Epidermal melanocyte (primary cell): ENCODE measurements around the gene ORAI3.
"Not testable (repeated sequence)": the region's sequence is repeated elsewhere in the genome, so short reads cannot be mapped to it uniquely, and the experiment has no call there.

Source experiments
- DNase-seq: peaks from one replicate; pipeline ENCODE4 v3.0.0; 2011; ENCODE audit warnings: low spot score; ENCODE audit not compliant: insufficient read length

The ORAI3 gene

GRCh38 chr16:30923554-30924075 is 25.3 kb upstream of the ORAI3 start, which contains the start of gene FBXL19:
Gene FBXL19, plus strand, starts transcription at chr16:30923572. Its CDS starts 2,183 bp downstream, at chr16:30925755.
- DNase-seq = no peak

DNA sequence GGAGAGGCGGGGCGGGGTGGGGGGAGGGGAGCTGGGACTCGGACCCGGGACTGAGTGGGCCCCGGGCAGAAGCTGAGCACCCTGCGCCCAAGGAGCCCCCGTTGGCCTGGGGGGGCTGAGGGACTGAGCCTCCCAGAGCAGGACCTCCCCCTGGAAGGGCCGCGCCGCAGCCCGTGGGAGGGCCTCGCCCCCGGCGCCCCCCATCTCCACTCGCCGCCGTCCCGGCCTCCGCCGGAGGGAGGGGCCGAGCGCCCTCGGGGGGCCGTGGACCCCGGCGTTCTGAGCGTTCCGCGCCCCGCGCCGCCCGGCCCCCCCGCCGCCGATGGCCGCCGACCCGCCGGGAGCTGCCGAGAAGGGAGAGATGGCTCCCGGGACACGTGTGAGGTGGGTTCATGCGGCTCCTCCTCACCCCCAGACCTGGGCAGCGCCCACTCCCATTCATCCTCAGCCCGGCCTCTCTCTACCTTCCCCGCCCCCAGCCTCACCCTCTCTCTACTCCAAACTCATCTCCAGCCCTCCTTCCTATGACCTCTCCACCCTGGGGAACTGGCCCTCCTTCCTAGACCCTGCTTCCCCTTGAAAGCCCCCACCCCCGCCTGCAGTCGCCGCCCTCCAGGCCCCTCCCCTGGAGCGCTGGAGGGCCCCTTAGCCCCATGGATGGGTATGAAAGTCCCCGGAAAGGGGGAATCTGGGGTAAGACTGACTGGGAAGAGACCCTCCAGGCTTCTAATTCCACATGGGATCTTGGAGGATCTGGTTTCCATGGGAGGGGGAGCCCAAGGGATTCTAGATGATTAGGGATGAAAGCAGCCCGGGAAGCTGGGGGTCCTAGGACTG is 24.6 kb upstream of the ORAI3 start:
- DNase-seq = no peak

- DNase-seq = no peak
Measured at GRCh38 chr16:30924913-30925631, 23.8 kb upstream of the ORAI3 start.

DNA sequence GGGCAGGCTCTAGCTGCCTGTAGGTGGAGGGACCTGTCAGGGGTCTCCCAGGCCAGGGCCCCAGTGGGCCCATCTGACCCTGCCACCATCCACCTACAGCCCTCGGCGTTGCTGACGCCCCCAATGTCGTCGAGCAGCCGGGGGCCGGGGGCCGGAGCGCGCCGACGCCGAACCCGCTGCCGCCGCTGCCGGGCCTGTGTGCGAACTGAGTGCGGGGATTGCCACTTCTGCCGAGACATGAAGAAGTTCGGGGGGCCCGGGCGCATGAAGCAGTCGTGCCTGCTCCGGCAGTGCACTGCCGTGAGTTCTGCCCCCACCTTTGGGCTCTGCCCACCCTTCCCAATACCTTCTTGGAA is 23.3 kb upstream of the ORAI3 start:
- DNase-seq = no peak

- no peak for DNase-seq
Measured at GRCh38 chr16:30925995-30926811, 22.7 kb upstream of the ORAI3 start.

DNA sequence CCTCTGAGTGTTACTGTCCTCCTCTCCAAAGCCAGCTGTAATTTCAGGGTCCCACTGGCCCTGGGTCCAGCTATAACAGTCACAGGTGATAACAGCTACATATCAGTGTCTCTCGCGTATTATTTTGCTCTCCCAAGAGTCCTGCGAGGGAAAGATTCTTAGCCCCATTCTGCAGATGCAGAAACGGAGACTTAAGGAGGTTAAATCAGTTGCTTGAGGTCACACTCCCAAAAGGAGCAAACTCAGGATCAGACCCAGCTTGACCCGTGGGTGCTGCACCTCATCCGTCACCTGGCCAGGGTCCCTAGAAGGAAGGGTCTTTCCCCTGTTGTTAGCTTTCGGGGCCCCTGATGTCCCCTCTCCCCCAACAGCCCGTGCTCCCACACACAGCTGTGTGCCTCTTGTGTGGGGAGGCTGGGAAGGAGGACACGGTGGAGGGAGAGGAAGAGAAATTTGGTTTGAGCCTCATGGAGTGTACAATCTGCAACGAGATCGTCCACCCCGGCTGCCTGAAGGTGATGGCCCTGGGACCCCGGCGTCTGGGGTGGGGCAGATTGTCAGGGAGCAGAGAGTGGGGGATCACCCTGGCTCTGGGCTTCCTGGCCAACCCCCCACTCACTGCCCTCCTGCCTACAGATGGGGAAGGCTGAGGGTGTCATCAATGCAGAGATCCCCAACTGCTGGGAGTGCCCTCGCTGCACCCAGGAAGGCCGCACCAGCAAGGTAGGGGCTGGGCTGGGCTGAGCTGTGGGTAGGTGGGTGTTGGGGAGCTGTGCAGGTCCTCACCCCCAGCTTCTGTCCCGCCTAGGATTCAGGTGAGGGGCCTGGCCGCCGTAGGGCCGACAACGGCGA is 21.7 kb upstream of the ORAI3 start:
- no peak for DNase-seq

- DNase-seq = peak; percentile 55
Measured at GRCh38 chr16:30927789-30928378, 21.0 kb upstream of the ORAI3 start.

DNA sequence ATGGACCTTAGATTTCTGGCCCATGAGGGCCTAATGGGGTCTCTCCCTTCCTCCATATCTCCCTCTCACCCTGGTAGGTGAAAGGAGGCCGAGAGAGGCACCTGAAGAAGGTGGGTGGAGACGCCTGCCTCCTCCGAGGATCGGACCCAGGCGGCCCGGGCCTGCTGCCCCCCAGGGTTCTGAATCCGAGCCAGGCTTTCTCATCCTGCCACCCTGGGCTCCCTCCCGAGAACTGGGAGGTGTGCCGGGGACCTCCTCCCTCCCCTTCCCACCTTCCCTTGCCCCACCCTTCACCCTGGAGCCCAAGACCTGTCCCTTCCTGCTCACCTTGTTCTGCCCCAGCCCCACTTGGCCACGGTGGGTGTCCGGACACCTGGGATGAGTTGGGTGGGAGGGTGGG is 20.5 kb upstream of the ORAI3 start:
- no peak for DNase-seq

DNA sequence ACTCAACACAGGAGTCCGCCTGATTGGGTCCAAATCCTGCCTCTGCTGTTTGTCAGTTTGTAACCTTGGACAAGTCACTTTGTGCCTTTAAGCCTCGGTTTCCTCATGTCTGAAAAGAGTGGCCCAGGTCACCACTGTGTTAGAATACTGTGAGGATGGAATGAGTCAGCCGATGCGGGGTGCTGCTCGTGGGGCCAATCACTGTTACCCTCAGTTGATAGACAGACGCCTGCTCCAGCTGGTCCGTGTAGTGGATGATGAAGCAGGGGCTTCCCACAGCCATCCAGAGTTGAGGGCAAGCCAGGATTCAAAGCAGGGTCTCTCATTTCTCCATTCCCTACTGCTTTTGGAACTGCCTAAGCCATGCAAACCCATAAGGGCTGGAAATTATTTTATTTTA is 19.7 kb upstream of the ORAI3 start:
- no peak for DNase-seq

DNA sequence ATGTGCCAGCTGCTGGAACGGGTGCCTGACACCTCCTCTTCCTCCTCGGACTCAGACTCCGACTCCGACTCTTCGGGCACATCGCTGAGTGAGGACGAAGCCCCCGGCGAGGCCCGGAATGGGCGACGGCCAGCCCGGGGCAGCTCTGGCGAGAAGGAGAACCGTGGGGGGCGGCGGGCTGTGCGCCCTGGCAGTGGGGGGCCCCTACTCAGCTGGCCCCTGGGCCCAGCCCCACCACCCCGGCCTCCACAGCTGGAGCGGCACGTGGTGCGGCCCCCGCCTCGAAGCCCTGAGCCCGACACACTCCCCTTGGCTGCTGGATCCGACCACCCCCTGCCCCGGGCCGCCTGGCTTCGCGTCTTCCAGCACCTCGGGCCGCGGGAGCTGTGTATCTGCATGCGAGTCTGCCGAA is 18.7 kb upstream of the ORAI3 start:
- no peak for DNase-seq

DNA sequence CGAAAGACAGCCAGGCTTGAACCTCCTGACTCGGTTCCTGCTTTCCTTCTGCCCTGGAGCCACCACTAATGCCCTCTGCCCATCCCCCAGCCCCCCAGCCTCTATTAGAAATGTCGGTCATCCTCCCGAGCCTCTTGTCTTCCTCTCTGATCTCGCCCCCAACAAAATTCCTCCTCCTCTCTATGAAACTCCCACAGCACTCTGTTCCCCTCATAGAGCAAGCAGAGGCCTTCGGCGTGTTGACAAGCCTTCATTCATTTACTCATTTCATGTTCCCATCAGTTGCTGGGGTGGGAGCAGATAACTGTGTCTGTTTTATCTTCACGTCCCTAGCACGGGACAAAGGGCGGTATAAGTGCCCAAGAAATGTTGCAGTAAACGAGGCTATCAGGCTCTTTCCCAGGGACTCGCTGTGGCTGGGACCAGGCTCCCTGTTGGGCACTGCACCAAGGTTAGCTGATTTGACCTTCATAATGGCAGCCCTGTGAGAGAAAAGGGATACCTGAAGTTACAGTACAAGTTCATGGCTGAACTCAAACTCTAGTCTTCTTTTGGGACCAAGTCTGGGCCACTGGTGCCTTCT is 17.7 kb upstream of the ORAI3 start:
- no peak for DNase-seq

DNA sequence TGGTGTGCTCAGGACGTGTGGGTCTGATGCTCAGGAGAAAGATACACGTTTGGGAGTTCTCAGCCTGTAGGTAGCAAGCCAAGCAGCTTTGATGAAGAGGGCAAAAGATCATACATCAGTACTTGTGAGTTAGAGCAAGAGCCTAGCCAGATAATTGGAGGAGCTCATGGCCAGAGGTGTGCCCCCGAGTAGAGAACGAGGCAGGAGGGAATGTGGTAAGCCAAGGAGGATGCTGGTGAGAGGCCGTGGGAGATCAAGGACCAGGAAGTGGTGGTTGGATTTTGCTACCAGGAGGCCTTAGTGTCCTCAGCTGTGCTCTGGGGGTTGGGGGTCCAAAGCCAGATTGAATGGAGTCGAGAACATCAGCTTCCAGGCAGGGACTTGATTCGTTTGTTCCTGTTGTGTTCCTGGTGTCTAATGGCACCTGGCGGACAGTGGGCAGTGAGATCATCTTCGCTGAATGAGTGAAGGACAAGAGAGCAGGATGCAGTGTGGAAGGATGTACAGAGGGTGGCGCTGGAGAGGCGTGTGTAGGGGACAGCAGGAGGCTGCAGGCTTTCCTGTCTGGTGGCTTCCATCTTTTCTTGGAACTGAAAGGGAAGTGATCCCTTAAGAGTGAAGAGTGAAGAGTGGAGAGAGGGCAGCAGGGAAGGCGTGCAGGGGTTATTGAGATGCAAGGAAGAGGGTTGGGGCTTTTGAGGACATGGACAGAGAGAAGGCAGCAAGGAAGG is 13.9 kb upstream of the ORAI3 start:
- peak; percentile 42 for DNase-seq

GRCh38 chr16:30937692-30938091 is 11.2 kb upstream of the ORAI3 start:
- no peak for DNase-seq

GRCh38 chr16:30939571-30939970 is 9.3 kb upstream of the ORAI3 start:
- DNase-seq = not testable (repeated sequence)

GRCh38 chr16:30941600-30942425 is 7.1 kb upstream of the ORAI3 start:
- peak; percentile 74 for DNase-seq

DNA sequence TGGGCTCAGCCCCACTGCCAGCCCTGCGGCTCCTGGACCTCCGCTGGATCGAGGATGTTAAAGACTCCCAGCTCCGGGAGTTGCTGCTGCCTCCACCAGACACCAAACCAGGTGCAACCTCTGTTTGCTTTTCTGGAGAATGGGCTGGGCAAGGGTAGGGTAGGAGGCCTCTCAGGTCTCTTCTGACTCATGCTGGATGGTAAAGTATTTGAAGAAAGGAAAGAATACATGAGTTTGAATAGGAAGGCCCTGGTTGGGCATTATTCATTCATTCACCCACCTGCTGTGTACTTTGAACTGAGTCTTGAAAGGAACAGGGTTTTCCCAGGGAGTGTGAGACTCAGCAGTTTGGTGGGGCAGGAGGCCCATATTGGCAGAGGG is 6.5 kb upstream of the ORAI3 start:
- DNase-seq = no peak

- no peak for DNase-seq
Measured at GRCh38 chr16:30944352-30944751, 4.5 kb upstream of the ORAI3 start.
